ENCODE data around the gene PRSS56. TPM values are rescaled to one million over a fixed set of nuclear protein-coding genes. Genes with fewer than 3 reads are reported as not detected.

PRSS56 gene
- total and polyA plus RNA-seq, 2 of the 13 experiments (the other 11 are each of a cell fraction or from before 2014, with no cell fraction given) = not detected

DNA sequence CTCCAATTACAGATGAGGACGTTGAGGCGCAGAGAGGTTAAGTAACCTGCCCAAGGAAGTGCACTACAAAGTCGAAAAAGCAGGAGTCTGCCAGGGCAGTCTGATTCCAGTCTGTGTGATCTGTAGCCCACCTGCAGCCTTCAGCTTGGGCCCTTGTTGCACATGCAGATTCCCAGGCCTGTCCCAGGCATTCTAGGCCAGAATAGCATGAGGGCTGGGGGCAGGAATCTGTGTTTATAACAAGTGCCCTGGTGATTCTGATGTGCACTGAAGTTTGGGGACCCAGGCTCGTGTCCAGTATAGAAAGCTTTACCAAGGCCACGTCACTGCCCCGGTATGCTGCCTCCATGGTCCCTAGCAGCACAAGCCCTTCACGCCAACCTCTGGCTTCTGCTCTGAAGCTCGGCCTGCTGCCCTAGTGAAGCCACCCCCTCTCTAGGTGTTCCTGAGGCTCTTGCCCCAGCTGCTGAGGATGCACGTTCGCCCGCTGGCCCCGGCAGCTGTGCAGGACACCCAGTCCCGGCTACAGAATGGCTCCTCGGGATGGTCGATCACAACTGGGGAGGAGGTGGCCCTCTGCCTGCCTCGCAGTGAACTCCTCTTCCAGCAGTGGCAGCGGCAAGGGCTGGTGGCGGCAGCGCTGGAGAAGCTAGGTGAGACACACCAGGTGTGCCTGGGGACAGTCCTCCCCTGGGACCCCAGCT, 23.9 kb downstream of the PRSS56 start (continued):
- no peak for TF ChIP-seq NPAS2 (CRISPR knock-in tag; IDR thresholded peaks at IDR 0.05; ENCODE audit: borderline replicate concordance)
- TF ChIP-seq NKX3-1 (CRISPR knock-in tag; IDR thresholded peaks at IDR 0.05) = no peak
- TF ChIP-seq AGO2 (optimal IDR thresholded peaks at IDR 0.05; ENCODE audit: low read depth, low read length) = peak; percentile 93
- no peak for TF ChIP-seq FOSL1 (CRISPR knock-in tag; IDR thresholded peaks at IDR 0.05; ENCODE audit: borderline replicate concordance)
- TF ChIP-seq NFE2L1 (CRISPR knock-in tag; IDR thresholded peaks at IDR 0.05; ENCODE audit: borderline replicate concordance) = no peak
- TF ChIP-seq ZMYM2 (CRISPR knock-in tag; IDR thresholded peaks at IDR 0.05) = no peak
- no peak for TF ChIP-seq ZNF761 (CRISPR knock-in tag; conservative IDR thresholded peaks at IDR 0.05)
- no peak for TF ChIP-seq ZNF30 (CRISPR knock-in tag; IDR thresholded peaks at IDR 0.05)
- no peak for TF ChIP-seq TBX2 (CRISPR knock-in tag; IDR thresholded peaks at IDR 0.05; ENCODE audit: borderline replicate concordance)
- TF ChIP-seq KLF12 (CRISPR knock-in tag; IDR thresholded peaks at IDR 0.05; ENCODE audit: borderline replicate concordance) = no peak
- no peak for TF ChIP-seq ZNF776 (CRISPR knock-in tag; IDR thresholded peaks at IDR 0.05)
- TF ChIP-seq, protein P1, sequence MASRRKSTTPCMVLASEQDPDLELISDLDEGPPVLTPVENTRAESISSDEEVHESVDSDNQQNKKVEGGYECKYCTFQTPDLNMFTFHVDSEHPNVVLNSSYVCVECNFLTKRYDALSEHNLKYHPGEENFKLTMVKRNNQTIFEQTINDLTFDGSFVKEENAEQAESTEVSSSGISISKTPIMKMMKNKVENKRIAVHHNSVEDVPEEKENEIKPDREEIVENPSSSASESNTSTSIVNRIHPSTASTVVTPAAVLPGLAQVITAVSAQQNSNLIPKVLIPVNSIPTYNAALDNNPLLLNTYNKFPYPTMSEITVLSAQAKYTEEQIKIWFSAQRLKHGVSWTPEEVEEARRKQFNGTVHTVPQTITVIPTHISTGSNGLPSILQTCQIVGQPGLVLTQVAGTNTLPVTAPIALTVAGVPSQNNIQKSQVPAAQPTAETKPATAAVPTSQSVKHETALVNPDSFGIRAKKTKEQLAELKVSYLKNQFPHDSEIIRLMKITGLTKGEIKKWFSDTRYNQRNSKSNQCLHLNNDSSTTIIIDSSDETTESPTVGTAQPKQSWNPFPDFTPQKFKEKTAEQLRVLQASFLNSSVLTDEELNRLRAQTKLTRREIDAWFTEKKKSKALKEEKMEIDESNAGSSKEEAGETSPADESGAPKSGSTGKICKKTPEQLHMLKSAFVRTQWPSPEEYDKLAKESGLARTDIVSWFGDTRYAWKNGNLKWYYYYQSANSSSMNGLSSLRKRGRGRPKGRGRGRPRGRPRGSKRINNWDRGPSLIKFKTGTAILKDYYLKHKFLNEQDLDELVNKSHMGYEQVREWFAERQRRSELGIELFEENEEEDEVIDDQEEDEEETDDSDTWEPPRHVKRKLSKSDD (CRISPR knock-in tag; IDR thresholded peaks at IDR 0.05; ENCODE audit: low read depth) = no peak
- 0 out of 2 replicates have a peak, but pooled peaks have one; percentile 34 for TF ChIP-seq CHCHD3 (CRISPR knock-in tag; IDR thresholded peaks at IDR 0.05)
- no peak for TF ChIP-seq THAP11 (CRISPR knock-in tag; IDR thresholded peaks at IDR 0.05)
- no peak for TF ChIP-seq ZNF383 (CRISPR knock-in tag; IDR thresholded peaks at IDR 0.05; ENCODE audit: borderline replicate concordance)
- TF ChIP-seq ZNF891 (CRISPR knock-in tag; IDR thresholded peaks at IDR 0.05) = no peak
- no peak for TF ChIP-seq REPIN1 (CRISPR knock-in tag; IDR thresholded peaks at IDR 0.05; ENCODE audit: borderline replicate concordance, low read depth)
- TF ChIP-seq ETV5 (CRISPR knock-in tag; IDR thresholded peaks at IDR 0.05; ENCODE audit: borderline replicate concordance) = no peak
- TF ChIP-seq ZNF614 (CRISPR knock-in tag; IDR thresholded peaks at IDR 0.05; ENCODE audit: borderline replicate concordance) = no peak
- TF ChIP-seq, protein P2, sequence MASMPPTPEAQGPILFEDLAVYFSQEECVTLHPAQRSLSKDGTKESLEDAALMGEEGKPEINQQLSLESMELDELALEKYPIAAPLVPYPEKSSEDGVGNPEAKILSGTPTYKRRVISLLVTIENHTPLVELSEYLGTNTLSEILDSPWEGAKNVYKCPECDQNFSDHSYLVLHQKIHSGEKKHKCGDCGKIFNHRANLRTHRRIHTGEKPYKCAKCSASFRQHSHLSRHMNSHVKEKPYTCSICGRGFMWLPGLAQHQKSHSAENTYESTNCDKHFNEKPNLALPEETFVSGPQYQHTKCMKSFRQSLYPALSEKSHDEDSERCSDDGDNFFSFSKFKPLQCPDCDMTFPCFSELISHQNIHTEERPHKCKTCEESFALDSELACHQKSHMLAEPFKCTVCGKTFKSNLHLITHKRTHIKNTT (CRISPR knock-in tag; IDR thresholded peaks at IDR 0.05) = no peak
- TF ChIP-seq MAF1 (CRISPR knock-in tag; IDR thresholded peaks at IDR 0.05; ENCODE audit: borderline replicate concordance) = no peak
- TF ChIP-seq, protein P3, sequence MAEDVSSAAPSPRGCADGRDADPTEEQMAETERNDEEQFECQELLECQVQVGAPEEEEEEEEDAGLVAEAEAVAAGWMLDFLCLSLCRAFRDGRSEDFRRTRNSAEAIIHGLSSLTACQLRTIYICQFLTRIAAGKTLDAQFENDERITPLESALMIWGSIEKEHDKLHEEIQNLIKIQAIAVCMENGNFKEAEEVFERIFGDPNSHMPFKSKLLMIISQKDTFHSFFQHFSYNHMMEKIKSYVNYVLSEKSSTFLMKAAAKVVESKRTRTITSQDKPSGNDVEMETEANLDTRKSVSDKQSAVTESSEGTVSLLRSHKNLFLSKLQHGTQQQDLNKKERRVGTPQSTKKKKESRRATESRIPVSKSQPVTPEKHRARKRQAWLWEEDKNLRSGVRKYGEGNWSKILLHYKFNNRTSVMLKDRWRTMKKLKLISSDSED (CRISPR knock-in tag; IDR thresholded peaks at IDR 0.05) = no peak
- no peak for TF ChIP-seq REXO4 (CRISPR knock-in tag; IDR thresholded peaks at IDR 0.05; ENCODE audit: borderline replicate concordance)
- no peak for TF ChIP-seq GATAD1 (CRISPR knock-in tag; IDR thresholded peaks at IDR 0.05)
- no peak for TF ChIP-seq SP5 (CRISPR knock-in tag; IDR thresholded peaks at IDR 0.05; ENCODE audit: borderline replicate concordance, low read depth)
- no peak for TF ChIP-seq GPN1 (CRISPR knock-in tag; IDR thresholded peaks at IDR 0.05; ENCODE audit: borderline replicate concordance)
- TF ChIP-seq ZZZ3 (CRISPR knock-in tag; IDR thresholded peaks at IDR 0.05; ENCODE audit: borderline replicate concordance) = no peak

Measured in HepG2 (cell line).